ENCODE measurements around the gene CLEC16A.
A peak's percentile ranks its signal among the peaks of the same experiment; 100 is the strongest.

The CLEC16A gene

DNA sequence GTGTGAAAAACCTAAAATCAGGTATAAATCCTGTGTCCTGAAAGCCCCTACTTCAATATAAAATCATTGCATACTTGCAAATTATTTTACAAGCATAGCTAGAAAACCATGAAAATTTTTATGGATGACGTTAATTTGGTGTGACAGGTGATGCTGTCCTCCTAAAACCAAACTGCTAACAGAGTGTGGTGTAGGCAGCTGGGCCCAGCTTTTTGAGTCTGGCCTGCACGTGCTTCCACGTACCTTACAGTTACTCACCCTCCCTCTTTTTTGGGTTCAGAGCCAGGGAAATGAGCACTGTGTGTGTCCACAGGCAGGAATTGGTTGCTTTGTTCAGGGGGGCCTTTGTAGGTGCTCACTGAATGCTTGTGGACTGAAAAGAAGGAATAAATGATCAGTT, 36.4 kb downstream of the CLEC16A start:
- TF ChIP-seq, protein P1, sequence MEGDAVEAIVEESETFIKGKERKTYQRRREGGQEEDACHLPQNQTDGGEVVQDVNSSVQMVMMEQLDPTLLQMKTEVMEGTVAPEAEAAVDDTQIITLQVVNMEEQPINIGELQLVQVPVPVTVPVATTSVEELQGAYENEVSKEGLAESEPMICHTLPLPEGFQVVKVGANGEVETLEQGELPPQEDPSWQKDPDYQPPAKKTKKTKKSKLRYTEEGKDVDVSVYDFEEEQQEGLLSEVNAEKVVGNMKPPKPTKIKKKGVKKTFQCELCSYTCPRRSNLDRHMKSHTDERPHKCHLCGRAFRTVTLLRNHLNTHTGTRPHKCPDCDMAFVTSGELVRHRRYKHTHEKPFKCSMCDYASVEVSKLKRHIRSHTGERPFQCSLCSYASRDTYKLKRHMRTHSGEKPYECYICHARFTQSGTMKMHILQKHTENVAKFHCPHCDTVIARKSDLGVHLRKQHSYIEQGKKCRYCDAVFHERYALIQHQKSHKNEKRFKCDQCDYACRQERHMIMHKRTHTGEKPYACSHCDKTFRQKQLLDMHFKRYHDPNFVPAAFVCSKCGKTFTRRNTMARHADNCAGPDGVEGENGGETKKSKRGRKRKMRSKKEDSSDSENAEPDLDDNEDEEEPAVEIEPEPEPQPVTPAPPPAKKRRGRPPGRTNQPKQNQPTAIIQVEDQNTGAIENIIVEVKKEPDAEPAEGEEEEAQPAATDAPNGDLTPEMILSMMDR (IDR thresholded peaks at IDR 0.05; ENCODE audit: extremely low read depth, missing control alignments) = no peak
- DNase-seq (ENCODE audit: low spot score) = no peak

DNA sequence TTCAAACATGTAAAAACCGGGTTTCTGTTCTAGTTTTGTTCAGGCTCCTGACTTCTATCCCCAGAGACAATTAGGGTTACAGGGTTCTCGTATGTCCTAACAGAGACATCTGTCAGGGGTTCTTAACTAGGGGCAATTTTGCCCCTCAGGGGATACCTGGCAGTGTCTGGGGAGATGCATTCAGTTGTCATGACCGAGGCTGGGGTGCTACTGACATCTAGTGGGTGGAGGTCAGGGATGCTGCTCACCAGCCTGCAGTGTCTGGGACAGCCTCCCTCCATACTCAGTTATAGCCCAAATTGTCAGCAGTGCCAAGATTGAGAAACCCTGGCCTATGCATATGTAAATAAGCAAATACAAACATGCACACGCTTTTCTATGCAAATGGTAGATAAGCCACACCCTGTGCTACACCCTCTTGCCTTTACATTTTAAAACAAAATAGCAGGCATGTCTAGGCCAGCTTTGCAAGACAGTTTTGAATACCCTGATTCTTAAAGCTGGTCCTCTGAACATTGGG, 37.4 kb downstream of the CLEC16A start:
- peak; percentile 67 for DNase-seq (ENCODE audit: low spot score)
- TF ChIP-seq, protein P1 (IDR thresholded peaks at IDR 0.05; ENCODE audit: extremely low read depth, missing control alignments) = peak; percentile 77

DNA sequence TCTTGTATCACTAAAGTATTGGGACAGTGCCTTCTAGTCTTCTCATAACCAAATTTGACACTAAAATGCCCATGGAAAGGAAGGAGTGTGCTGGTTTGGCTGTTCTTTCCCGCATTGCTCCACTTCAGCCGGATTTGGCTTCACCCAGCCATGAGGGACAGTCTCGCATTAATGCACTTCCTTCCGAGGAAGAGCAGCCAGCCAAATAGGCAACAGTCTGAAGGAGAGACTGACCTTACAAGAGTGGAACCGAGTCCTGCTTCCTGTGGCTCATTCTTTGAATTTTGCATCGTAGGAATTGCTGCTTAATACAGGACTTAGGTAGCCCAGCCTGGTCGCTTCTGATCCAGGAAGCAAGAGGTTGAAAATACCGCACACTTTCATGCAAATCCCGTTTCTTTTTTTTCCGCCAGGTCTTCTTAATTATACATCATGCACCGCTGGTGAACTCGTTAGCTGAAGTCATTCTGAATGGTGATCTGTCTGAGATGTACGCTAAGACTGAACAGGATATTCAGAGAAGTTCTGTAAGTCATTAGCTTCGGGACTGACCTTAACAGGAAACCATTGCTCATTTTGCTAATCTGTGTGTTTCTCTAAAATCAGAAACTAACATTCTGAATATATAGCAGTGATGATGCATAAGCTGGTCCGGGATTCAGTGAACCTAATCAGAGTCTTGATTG, 38.2 kb downstream of the CLEC16A start:
- TF ChIP-seq, protein P1 (IDR thresholded peaks at IDR 0.05; ENCODE audit: extremely low read depth, missing control alignments) = no peak
- DNase-seq (ENCODE audit: low spot score) = peak; percentile 50

DNA sequence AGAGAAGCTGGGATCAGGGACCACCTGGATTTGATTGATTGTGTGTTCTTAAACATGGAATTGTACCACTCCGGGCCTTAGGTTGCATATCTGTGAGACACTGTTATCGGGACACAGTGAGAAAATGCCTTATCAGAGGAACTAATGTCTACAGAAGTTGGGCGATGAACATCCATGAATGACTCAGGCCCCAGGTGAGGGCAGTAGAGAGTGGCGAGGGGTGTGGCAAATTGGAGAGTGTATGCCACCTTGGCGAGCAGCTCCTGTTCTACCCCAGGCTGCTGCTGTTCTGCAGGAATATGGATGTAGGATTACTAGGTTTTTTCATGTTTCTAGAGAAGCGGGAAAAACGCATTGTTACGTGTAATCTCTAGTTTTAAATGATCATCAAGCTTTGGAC, 38.8 kb downstream of the CLEC16A start:
- TF ChIP-seq, protein P1 (IDR thresholded peaks at IDR 0.05; ENCODE audit: extremely low read depth, missing control alignments) = no peak
- DNase-seq (ENCODE audit: low spot score) = no peak

DNA sequence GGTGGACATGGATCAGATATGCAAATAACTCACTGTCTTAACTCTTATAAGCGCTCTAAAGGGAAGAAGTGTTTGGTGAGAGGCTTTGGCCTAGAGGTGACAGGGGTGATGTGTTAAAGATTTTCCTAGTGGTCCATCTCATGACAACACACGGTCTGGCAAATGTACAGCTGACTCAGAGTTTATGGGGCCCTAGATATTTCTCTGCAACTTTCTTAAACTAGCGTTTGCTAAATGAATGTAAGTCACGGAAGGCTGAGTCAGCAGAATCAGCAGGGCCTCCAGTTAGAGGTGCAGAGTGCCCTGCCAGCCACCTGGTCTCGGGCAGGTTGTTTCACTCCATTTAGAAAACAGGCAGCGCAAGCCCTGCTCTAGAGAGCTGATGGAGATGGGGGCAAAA, 40.1 kb downstream of the CLEC16A start:
- TF ChIP-seq, protein P1 (IDR thresholded peaks at IDR 0.05; ENCODE audit: extremely low read depth, missing control alignments) = no peak

DNA sequence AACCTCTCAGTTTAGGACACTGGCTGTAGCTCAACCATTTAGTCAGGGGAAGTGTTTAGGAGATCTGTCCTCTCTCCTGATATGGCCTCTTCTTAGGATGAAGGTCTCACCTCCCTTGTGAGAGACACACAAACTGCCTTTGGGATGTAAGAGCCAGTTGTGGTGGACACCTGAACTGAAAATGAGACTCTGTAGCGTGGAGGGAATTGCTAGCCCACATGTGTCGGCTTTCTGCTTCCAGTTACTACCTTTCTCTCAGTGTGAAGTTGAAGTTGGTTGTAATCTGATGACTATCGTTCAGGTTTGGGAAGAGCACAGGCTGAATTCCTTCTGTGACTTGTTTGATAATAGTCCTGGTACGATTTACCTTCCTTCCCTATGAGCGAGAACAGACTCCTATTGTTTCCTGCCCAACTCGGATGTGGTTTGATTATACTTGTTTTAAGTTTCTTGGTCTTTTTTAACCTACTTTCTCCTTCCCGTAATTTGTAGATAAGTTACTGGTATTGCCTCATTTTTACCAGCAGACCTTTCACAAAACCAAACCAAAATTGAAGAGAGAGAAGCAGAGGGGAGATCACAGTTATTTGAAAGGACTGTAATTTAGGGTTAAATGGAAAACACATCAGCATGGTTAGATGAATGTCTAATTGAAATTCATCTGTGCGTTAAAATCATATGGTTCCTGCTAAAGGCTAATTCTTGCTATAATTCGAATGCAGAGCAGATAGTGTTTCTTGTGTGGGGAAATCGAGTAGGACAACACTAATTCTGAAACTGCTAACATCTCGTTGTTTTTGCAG, 43.2 kb downstream of the CLEC16A start:
- DNase-seq (ENCODE audit: low spot score) = no peak
- TF ChIP-seq, protein P1 (IDR thresholded peaks at IDR 0.05; ENCODE audit: extremely low read depth, missing control alignments) = no peak

More for the DNA sequence above, 40.1 kb downstream of the CLEC16A start:
- no peak for DNase-seq (ENCODE audit: low spot score)

All from GM20000 (cell line).